NCI-H2029 treated with DMSO at 0.1 percent for 48 hours (cell line): Measurements from ENCODE around the gene KCNIP1.

ENCODE experiments used
- DNase-seq: peaks from one replicate; lab custom pipeline; 2025; lab: John Stamatoyannopoulos, UW

The KCNIP1 gene

DNA sequence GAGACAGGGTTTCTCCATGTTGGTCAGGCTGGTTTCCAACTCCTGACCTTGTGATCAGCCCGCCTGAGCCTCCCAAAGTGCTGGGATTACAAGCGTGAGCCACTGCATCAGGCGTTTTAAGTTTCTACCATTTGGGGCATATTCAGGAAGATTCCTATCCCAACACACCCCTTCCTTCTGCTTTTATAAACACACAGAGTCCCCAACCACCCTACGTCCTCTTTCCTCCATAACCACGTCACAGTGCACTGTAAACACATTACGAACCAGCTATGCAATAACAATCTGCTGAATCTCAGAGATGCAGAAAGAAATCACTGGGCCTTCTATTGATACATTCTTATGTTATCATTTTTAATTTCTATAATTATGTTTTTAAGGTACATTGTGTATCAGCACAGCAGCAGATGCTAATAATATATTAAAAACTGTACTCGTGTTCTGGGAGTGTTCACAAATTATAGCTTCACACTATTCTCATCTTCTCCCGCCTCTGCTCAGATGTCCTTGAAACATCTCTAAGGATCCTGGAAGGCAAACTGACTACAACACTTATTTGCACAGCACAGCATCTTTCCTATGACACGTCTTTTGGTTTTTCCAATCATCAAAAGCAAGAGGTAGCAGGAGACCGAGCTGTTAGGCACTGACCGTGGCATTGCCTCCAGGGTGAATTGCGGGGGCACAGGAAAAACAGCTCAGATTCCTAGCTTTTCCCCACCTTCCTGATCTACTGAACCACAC is 60.2 kb downstream of the KCNIP1 start:
- no peak for DNase-seq

DNA sequence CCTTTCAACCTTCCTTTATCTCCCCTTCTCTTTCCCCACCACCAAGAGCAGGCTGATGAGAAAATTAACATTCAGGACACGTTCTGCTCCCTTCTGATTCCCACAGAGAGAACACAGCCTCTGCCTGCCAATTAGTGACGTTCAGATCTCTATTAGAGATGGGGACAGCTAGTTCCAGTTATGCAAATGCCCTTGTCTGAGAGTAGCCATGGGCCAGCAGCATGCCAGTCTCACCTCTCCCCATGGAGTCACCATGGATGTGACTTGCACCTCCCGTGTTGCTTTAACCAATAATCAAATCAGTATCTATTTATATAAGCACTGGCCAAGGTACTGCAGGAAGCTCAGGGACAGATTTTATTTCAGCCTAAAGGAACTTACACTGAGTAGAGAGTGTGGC is 61.3 kb downstream of the KCNIP1 start:
- DNase-seq, result no peak

DNA sequence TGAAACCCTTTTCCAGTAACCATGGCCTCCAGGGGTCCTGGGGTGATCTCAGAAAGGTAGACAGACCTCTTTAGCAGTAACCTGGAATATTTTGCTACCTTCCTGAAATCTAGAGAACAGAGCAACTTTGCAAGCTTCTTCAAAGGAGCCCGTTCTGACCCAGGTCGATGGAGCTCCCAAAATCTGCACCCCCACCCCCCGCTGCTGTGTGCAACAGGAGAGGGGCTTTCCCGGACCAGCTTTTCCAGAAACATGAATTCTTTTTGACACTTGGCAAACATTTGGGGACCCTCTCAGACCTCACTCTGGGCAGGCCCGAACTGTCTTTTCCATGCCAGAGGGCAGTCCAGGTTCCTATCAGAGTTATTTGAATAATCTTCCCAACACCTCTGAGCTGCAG is 65.3 kb downstream of the KCNIP1 start:
- no peak for DNase-seq

DNA sequence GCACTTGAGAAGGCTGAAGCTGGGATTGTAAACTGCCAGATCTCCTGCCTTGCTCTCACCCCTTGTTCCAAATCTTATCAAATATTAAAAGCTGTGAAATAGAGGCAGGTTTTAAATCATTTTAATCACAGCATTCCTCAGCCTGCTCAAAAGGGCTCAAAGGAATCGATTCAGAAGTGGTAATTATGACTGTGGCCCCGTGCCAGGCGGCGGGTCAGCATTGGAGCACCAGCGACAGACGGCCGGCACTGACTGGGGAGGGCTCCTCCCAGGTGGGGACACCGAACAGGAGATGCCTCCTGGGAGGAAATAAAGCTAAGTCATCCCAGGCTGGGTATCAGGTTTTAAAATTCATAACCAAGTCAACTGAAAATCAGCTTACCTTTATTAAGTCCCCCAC is 66.7 kb downstream of the KCNIP1 start:
- peak; percentile 15 for DNase-seq

DNA sequence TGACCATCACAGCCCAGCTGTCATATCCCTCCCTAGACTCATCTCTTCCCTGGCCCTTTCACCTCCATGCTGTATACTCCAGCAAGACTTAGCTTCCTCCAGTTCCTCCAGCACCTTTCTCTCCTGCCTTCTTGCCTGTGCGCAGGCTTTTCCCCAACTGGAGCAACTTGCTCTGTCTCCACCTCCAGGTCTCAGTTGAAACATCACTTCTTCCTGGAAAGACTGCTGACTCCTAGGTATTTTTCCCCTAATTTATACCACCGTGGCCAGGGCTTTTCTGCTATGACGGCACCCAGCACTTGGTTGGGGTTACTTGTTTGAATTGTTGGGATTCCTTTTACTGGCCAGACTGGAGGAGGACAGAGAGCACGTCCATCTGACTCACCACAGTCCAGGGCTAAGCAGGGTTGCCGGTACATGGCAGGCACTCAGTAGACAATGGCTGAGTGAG is 67.5 kb downstream of the KCNIP1 start:
- no peak for DNase-seq

DNA sequence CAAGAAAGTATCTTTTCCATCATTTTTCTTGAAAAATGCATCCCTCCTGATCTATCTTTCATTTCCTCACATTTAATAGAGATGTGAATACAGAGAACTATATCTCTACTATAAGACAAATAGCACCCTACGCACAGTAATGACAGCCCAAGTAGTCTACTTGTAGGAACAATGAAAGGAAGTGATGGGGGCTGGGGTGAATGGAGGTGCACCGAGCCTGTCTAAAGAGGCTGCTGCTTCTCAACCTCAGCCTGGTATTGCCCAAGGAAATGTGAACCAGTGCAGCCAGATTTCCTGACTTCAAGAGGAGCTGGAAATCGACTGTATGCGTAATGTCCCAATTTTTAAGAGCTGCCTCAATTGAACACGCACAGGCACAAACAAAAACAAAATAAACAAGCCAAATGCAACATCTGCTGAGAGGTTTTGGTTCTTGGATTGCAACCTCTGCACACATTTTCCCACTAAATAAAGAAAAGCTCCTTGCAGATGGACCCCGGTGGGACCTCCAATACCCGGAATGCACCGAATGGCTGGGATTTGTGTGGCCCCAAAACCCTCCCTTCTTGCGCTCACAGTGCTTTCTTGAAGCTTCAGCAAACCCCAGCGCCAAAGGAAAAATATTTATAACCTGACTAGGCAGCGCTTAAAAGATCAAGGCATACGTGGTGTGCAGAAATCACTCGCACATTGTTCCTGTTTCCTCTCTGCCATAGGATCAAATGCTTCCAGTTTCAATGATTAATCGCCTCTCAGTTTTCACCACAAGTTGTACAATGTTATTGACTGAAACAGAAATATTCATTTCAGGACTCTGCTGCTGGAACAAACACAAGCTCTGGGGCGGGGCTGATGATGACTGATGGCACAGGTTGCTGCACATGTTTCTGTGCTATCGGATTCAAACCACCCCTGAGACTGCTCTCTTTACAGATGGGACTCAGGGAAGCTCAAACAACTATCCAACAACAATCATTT is 68.3 kb downstream of the KCNIP1 start:
- no peak for DNase-seq

DNA sequence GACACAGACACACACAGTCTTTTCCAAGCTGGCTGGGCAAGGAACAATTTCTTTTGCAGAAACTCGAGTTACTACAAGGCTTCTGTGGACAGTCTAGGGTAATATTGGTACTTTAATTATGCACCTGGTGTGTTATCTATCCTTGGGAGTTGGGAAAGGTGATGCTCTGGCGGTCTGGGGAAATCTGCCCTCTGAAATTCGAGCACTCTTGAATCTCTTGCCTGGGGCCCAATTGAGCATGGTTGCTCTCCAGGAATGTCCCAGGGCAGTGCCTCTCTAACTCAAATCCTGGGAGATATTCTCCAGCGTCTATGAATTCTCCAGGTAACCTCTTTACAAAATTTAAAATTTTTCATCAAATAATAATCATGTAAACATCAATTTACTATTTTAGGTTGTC is 69.3 kb downstream of the KCNIP1 start:
- DNase-seq, result no peak

DNA sequence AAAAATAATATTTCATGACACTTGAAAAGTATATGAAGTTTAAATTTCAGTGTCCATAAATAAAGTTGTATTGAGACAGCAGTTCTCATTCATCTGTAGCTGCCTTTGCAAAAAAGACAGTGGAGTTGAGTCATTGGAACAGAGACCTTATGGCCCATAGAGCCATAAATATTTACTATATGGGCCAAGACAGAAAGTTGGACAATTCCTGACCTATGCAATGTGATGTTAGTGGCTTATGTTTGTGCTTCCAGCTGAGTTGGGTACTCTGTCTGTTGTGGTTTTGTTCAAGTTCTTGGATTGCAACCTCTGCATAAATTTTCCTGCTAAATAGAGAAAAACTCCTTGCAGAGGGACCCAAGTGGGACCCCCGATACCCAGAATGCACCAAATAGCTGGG is 69.8 kb downstream of the KCNIP1 start:
- DNase-seq, result no peak

DNA sequence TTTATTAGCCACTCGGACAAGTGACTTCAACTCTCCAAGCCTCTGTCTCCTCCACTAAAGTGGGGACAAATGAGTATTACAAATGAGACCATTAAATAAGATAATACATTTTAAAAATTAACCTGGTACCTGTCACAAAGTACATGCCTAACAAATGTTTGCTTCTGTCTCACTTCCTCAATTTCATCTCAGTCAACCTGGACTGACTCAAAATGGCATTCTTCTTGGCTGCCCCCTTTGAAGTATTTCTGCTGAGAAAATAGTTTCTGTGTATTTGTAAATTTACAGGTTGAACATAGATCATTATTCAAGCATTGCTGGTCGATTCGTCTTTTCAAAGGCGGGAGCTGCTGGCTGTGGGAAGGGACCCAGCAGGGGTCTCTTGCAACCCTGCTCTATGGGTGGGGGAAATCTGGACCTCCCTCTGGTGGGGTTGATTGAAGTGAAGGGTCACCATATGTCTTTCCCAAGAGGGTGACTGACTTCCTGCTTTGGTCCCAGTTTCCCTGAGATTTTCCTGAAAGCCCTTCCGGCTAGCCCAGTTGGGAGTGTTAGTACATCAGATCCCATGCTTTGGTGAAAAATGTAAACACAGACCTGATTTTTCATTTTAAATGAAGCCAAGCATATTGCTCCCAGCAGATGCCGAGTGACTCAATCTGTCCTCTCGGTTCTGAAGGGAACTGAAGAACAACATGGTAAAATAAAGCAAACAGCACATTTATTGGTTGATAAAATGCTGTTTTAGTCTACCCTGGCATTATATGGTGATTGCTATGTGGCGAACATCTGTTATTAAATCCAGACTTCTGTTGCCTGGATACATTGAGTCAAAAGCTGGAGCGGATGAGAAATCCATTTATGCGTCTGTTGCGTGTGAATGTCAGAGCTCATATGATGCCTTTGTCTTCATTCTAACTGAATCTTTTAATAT is 73.0 kb downstream of the KCNIP1 start:
- DNase-seq, result no peak

DNA sequence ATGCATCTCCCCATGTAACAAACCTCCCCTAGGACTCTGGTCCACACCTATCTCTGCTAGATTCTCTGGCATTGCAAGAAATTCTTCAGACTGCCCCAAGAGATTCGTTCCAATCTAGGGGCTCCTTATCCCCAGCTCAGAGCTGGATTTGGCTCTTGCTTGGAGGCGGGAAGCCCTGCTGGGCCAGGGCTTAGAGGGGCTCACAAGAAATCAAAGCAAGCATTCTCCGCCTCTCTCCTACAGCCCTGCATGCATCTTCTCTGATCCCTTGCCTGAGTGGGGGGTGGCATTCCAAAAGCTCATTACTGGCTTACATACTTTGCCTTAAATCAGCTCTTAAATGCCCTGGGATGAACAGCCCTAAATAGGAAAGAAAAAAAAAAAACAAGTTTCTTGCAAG is 75.8 kb downstream of the KCNIP1 start:
- DNase-seq, result no peak

DNA sequence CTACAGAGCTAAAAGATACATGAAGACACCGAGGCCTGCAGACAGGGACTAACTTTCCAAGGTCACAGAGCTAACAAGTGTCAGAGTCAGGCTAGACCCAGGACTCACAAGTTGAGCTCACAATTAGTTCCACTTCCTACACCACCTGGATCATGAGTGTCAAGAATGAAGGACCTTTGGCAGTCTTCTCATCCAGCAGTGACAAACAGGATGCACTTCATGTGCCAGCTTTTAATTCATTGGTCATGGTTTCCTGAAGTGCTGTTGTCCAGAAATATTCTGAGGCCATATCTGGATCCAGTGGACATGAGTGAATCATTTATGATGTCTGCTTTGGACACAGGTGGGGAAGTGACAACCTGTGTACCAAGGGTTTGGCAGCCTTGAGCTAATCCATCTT is 77.4 kb downstream of the KCNIP1 start:
- no peak for DNase-seq

DNA sequence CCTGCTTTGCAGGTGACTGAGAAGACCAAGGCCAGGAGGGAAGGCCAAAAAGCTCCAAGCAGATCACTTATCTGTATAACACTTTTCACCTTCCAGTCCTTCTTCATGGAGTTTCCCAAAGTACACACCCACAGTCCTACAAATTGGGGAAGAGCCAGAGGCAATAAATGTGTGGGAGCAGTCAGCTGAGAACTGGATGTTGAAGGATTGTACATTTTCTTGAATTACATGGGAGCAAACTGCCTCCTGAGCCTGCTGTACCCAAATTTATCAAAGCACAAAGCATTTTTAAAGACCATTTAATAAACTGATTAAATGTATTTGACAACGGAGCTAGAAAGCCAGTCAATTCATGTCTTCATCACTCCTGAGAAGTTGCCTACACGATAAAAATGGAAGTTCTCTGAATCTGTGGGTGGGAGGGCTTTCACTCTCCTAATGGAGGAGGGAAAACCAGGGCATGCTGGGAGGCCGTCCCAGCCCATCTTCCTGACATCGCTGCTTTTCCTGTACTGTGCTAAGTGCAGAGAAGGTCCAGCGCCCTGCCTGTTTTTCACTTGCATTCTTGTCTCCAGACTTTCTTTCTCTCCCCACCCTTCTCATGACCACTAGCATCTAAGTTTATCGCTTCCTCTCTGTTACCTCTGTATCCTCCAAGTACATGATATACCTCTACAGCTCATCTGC is 79.0 kb downstream of the KCNIP1 start:
- no peak for DNase-seq

DNA sequence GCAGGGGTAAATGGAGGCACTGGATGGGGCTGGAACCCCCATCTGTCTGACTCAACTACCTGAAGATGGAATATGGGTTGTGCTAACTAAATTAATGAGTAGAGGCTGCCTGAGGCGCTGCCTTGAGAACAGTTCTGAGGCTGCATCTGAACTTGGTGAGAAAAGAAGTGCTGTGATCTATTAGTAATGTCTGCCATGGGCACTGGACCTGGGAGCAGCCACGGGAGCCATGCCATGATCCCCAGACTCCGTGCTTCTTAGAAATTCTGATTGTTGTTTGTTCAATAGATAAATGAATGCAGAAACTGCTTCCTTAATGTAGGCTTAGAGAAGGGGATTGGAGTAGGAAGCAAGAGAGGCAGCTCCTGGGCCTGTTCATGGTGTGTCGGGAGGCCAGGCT is 80.2 kb downstream of the KCNIP1 start:
- DNase-seq, result no peak

DNA sequence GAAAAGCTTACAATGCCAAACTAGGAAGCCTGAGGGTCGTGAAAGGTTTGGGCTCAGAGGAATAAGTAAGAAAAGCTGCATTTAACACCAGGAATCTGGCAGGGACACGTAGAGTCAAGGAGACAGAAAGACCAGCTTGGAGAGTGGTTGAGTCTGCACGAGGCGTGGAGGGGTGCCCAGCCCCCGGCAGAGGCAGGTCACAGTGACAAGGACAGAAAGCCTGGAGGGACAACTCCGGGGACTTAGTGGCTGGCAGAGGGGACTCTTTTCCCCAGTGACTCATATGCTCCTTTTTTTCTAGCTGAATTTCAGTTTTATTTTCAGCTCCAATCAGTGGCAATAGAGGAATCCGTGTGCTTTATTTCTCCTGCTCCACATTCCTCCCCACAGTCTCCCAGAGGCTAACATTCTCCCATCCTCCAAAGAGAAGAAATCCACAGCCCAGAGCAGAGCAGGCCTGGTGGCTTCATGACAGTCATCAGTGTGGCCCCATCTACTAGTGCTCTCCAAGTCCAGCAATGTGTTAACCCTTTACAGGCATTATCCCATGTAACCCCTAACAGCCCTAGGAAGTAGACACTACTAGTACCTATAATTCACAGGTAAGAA is 80.7 kb downstream of the KCNIP1 start:
- no peak for DNase-seq

DNA sequence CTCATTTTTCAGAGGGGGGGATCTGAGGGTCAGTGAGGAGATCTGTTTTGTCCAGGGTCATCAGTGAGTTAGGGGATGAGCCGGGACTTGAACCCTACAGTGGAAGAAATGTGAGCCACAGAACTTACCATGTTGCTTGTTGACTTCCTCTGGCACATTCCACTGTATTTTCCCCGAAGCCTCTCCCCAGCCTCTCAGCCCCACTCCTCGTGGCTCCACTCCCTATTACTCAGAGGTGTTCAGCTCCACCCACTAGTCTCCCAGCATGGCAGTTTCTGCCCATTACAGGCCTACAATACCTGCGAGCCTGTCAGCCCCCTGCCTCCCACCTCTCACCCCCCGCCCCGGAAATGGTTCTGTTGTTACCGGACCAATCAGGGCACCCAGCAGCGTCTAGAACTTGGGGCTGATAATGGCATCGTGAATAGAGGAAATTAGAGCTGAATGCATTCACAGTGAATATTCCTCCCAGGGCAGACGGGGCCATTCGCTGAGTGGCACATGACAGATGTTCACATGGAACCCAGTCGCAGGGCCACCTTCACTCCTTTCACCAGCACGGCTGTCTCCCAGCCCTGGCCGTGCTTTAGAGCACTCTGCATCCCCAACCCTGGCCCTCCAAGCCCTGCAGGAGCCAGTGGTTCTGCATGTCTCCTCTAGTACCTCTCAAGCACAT is 81.6 kb downstream of the KCNIP1 start:
- DNase-seq, result no peak

DNA sequence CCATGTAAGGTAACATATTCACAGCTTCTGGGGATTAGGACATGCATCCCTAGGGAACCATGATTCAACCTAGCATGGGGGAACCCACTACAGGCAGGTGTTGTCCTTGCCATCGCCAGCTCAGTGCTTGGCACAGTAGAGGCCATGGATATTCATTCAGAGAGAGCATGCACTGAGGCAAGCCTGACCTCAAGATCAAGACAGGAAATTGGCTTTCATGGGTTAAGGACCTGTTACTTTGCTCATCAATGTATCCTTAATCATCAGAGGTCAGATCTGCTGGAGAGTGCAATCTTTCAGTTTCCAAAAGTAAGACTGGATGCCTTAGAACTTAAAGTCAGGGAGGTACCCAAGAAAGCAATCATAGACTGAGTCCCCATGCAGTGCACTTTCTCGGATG is 84.0 kb downstream of the KCNIP1 start:
- DNase-seq, result no peak

DNA sequence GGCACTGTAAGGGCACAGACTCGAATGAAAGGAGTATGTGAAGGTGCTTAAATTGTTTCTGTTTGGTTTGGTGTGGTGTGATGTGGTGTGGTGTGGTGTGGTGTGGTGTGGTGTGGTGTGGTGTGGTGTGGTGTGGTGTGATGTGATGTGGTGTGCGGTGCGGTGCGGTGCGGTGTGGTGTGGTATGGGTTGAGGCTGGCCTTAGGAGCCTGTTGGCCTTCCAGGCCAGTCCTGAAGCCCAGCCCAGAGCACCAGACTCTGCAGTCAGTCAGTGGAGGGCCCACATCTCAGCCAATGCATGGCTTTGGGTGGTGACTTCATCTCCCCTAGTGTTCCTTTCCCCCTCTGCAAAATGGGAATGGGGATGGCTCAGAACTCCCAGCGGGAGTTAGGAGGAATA is 85.8 kb downstream of the KCNIP1 start:
- DNase-seq, result no peak

DNA sequence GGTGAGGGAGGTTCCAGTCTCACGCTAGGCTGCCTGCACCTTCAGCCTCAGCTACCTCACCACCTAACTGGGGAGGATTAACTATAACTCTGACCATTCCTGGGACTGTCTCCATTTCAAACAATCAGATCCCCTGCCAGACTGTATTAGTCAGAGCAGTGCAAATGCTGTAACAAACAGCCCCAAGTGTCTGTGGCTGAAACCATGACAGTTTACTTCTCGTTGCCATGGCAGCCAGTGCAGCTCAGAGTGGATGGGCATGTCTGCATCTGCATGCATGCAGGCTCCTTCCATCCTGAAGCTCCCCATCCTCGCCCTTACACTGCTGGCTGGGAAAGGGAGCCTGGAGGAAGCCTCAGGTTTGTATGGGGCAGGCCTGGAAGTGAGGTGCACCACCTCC is 86.7 kb downstream of the KCNIP1 start:
- DNase-seq, result no peak

DNA sequence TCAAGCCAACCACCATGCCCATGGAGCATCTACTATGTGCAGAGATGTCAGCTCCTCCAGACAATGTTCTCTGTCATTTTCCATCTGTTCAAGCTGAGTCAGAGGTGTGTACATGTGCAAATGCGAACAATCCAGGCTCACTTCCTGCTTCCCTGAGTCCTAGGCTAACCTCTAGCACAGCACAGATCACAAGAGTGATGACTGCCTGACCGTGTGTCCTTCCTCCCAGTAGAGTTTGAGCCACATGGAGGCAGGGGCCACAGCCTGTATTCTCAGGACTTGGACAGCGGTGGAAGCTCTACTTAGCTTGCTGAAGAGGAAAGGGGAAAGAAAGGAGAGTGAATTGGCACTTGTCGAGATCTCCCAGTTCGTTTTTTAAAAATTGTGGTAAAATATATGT is 87.2 kb downstream of the KCNIP1 start:
- DNase-seq, result no peak

DNA sequence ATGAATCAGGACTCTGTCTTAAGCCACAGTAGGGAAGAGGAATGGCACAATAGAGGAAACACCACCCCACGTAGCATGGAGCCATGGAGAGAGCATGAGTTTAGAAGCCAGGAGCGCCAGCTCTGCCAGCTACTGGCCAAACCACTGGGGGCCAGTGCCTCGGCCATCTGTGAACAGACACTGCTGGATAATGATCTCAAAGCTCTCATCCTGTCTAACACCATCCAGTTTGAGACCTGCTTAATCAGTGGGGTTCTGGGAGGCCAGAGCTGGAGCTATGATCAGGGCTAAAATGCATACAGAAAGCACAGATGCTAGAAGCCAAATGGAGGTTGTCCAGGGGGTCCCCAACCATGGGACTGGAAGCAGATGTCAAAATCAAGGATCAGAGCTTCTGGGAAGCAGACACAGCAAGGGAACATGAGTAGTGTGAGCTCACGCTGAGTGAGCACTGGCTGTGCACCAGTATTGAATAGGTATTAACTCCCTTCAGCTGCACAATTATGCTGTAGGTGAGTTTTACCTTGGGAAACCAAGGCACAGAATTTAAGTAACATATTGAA is 92.7 kb downstream of the KCNIP1 start:
- DNase-seq, result no peak
